Skin epidermis (tissue), 12 donors: Measurements from ENCODE around the gene CXXC5.
A peak's percentile ranks its signal among the peaks of the same experiment; 100 is the strongest.
"Not testable (repeated sequence)": the region's sequence is repeated elsewhere in the genome, so short reads cannot be mapped to it uniquely, and the experiment has no call there.

Source experiments
- H3K27ac ChIP-seq, 21 experiments: fragments of 200-600 bp; sonication (generic) in 11 of 21; one replicate each; pipeline ENCODE4 v1.5.0; 2020; ENCODE audit warnings: mild to moderate bottlenecking in 3 of 21, inconsistent platforms in 2 of 21, moderate library complexity in 2 of 21
- H3K4me3 ChIP-seq, 7 experiments: fragments of 200-600 bp; sonication (generic) in 2 of 7; one replicate each; pipeline ENCODE4 v1.5.0; 2020; ENCODE audit warnings: inconsistent platforms in 2 of 7, mild to moderate bottlenecking in 2 of 7, moderate library complexity in 1 of 7

CXXC5 gene

DNA sequence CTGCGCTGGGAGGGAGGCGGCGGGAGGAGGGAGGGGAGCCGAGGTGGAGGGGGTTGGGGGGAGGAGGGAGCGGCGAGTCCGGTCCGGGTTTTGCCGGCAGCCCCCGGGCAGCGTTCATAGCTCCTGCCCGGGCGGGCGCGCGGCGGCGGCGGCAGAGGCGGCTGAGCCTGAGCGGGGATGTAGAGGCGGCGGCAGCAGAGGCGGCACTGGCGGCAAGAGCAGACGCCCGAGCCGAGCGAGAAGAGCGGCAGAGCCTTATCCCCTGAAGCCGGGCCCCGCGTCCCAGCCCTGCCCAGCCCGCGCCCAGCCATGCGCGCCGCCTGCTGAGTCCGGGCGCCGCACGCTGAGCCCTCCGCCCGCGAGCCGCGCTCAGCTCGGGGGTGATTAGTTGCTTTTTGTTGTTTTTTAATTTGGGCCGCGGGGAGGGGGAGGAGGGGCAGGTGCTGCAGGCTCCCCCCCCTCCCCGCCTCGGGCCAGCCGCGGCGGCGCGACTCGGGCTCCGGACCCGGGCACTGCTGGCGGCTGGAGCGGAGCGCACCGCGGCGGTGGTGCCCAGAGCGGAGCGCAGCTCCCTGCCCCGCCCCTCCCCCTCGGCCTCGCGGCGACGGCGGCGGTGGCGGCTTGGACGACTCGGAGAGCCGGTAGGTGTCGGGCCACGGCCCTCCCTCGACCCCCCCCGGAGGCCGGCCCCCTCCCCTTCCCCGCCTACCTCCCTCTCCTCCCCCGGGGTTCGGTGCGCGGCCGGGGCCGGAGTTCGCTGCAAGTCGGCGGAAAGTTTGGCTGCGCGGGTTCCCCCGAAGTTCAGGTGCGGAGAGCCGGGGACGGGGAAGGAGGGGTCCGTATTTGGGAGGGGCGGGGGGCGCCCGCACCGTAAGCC, at the start of gene CXXC5:
Gene CXXC5, plus strand, starts transcription at position 145 of the 877 bp plus-strand sequence. CDS start 32,175 bp downstream, outside the sequence.
- peak within 1 kb of the TSS; percentile 23 to 94 (median 84) for H3K27ac ChIP-seq
- peak within 1 kb of the TSS; percentile 68 to 95 (median 84) for H3K4me3 ChIP-seq

- not testable (repeated sequence) for H3K27ac ChIP-seq, H3K4me3 ChIP-seq
These were observed 49.6 kb upstream of the CXXC5 start for GRCh38 chr5:139598601-139598965.

DNA sequence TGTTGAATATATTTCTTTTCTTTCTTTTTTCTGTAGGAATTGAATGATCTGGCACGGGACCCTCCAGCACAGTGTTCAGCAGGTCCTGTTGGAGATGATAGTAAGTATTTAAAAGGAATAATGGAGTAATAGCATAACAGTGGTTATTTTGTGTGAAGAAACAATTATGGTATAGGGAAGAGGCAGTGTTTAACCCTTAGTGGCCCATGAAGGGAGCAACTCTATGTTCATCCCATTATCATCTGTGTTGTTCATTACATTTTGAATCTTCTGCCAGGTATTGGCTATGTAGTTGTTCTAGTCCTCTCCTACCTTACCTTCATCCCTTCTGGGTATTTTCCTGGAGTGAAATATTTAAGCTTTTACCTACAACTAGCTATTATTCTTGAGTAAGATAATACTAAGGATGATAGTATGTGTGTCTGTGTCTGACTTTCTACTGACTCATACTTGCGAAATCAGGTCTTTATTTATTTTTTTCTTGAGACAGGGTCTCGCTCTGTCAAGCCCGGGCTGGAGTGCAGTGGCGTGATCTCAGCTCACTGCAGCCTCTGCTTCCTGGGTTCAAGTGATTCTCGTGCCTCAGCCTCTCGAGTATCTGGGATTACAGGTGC, 47.7 kb upstream of the CXXC5 start:
- no peak overlapping the region for H3K4me3 ChIP-seq
- no peak overlapping the region for H3K27ac ChIP-seq

- Histone ChIP-seq H3K4me3 (no peak overlapping the region), H3K27ac (no peak overlapping the region)
These were observed 46.7 kb upstream of the CXXC5 start for GRCh38 chr5:139601429-139601828.

- not testable (repeated sequence) for H3K4me3 ChIP-seq, H3K27ac ChIP-seq
These were observed 46.2 kb upstream of the CXXC5 start for GRCh38 chr5:139601948-139602347.

GRCh38 chr5:139605887-139606286, 42.3 kb upstream of the CXXC5 start:
- no peak overlapping the region for H3K4me3 ChIP-seq
- H3K27ac ChIP-seq = peak overlapping the region in 1 of 21 experiments; percentile 35

DNA sequence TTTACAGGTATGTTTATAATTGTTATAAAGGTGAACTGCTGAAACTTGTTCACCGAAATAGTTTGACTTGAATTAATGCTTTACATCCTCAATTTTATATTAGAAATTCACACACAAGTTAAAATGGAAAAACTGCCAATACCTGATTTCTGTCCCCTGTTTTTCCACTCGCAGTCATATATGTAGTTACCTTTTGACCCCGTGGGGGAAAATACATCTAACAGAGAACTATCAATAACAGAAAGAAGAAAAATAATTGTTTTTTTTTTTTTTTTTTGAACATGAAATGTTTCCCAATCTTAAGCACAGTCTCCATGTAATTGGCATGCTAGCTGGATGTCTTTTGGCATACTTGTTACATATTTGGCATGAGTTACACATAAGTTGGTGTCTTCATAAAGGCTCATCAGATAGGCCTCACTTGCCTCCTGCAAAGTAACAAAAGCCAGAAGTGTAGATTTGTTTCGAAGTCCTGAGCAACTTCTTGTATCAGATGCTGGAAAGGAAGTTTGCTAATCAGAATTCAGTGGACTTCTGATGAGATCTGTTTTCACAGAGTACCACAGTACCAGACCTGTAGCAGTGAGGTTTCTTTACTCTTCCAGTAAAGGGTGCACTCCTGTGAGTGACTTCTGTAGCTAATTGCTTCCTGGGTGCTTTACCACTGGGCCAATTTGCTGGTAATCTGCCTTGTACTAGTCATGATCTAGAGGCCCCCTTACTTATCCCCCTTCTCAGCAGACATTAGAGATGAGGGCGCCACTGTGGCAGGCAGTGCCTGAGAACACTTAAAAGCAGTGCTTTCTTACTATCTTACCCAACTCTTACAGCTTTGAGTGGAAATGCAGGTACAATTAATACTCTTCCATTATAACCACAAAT, 36.2 kb upstream of the CXXC5 start:
- H3K4me3 ChIP-seq = no peak overlapping the region
- peak overlapping the region in 1 of 21 experiments; percentile 17 for H3K27ac ChIP-seq

GRCh38 chr5:139619861-139620260, 28.3 kb upstream of the CXXC5 start:
- H3K4me3 ChIP-seq = no peak overlapping the region
- no peak overlapping the region for H3K27ac ChIP-seq

DNA sequence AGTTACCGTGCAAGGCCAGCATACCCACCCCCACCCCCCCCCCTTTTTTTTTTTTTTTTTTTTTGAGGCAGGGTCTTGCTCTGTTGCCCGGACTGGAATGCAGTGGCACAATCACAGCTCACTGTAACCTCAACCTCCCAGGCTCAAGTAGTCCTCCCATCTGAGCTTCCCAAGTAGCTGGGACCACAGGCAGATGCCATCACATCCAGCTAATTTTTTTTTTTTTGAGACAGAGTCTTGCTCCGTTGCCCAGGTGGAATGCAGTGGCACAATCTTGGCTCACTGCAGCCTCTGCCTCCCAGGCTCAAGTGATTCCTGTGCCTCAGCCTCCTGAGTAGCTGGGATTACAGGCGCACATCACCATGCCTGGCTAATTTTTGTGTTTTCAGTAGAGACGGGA, 22.8 kb upstream of the CXXC5 start:
- H3K4me3 ChIP-seq, H3K27ac ChIP-seq: not testable (repeated sequence)

DNA sequence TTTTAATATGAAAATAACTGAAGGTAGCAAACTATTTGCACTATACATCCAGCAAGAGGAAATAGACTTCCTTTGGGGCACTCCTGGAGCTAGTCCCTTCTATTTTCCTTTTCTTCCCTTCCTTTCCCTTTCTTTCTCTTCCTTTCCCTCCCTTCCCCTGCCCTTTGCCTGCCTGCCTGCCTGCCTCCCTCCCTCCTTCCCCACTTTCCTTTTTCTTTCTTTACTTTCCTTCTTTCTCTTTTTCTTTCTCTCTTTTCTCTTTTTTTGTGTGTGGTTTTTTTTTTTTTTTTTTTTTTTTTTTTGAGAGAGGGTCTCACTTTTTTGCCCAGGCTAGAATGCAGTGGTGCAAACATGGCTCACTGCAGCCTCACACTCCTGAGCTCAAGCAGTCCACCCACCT, 17.3 kb upstream of the CXXC5 start:
- H3K4me3 ChIP-seq = no peak overlapping the region
- H3K27ac ChIP-seq = no peak overlapping the region

DNA sequence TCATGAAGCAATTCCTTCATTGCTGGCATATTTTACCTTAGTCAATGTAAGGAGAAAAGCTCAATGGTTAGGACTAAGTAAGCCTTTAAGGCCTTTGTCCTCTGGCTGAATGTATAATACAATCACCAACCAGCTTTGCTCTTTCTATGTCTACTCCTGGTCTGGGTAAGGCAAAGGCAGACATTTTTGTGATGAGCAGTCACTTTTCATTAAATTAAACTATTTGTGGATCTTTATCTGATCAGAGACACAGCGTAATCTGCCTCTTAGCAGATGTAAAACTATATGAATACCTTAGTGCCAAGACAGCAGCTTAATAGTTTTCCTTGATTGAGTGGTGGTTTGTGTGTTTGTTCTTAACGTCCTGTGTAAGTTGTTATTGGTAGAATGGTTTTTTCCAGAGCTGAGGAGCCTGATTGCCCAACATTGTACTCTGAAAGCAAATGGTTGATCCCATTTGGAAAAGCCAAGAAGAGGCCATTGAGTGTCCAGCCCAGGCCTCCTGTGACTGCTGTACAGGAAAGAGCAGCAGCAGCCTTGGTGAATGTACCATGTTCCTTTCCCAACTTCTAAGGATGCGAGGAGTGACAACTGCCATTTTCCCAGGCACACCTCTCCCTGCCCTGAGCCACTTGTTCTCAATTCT, 16.5 kb upstream of the CXXC5 start:
- H3K27ac ChIP-seq = no peak overlapping the region
- H3K4me3 ChIP-seq = no peak overlapping the region

- H3K27ac ChIP-seq = peak overlapping the region in 2 of 21 experiments; percentile 10 to 12
These were observed 14.7 kb upstream of the CXXC5 start for GRCh38 chr5:139633295-139634027.

GRCh38 chr5:139634028-139634325, 14.2 kb upstream of the CXXC5 start:
- H3K4me3 ChIP-seq = no peak overlapping the region
- peak overlapping the region in 3 of 21 experiments; percentile 10 to 18 (median 12) for H3K27ac ChIP-seq

More at GRCh38 chr5:139633295-139634027, 14.7 kb upstream of the CXXC5 start:
- H3K4me3 ChIP-seq = no peak overlapping the region

DNA sequence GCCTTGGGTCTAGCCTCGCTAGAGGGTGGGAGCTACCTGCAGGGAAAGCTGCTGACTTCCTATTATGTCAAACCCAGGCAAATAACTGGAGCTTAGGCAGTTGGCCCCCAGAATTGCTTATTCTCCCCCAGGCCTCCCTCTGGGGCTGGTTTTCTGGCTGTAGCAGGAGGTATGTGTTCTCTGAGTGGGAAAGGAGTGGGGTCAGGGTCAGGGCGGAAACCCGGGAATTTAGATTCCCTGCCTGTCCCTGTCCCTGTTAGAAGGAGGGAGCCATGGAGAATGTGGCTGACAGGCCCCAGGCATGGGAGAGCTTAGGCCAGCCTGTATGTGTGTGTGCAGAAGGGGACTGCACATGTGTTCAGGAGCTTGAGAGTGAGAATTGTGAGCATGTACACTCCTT, 13.6 kb upstream of the CXXC5 start:
- Histone ChIP-seq H3K27ac (peak overlapping the region in 2 of 21 experiments; percentile 10 to 66), H3K4me3 (no peak overlapping the region)

GRCh38 chr5:139635191-139635590, 13.0 kb upstream of the CXXC5 start:
- H3K4me3 ChIP-seq = no peak overlapping the region
- peak overlapping the region in 13 of 21 experiments; percentile 11 to 91 (median 80) for H3K27ac ChIP-seq

DNA sequence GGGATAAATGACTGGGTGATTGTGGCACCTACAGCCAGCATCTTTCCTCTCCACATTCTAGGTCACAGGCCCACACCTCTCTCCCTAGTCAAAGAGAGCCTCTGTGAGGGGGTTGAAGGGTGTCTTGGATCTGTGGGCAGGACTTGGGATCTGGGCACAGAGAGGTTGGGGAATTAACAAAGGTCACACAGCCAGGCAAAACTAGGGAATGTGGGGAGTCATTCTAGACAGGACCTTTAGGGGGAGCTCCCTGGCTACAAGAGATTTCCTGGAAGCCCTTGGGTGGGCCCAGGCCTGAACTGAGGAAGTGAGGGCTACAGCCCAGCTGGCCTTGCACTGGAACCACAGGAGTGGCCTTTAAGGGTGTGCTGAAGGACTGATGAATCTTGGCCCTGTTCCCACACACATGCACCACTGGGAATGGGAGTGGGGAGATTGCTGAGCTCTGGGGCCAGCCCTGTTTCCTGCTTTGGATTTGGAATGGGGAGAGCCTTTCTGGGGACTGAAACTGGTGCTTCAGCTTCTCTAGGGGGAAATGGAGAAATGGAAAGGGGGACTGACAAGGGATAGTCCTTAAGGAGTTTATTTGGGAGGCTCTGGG, 12.4 kb upstream of the CXXC5 start:
- peak overlapping the region in 20 of 21 experiments; percentile 12 to 92 (median 77) for H3K27ac ChIP-seq
- H3K4me3 ChIP-seq = no peak overlapping the region

GRCh38 chr5:139636207-139636792, 11.8 kb upstream of the CXXC5 start:
- Histone ChIP-seq H3K27ac (peak overlapping the region in 20 of 21 experiments; percentile 12 to 92 (median 82)), H3K4me3 (no peak overlapping the region)

GRCh38 chr5:139636975-139637408, 11.2 kb upstream of the CXXC5 start:
- Histone ChIP-seq H3K4me3 (peak overlapping the region; percentile 28 to 38 (median 35)), H3K27ac (peak overlapping the region in 20 of 21 experiments; percentile 66 to 92 (median 86))
